OCI-LY3 (cell line): ENCODE measurements around the gene SFSWAP.

ENCODE experiments used
- EZH2phosphoT487 ChIP-seq: fragments of 200-600 bp; shearing (Covaris generic); IDR thresholded peaks from 2 replicates; pipeline ENCODE4 v1.6.1; 2018; ENCODE audit warnings: antibody characterized with exemption, mixed run types, low read depth
- TF ChIP-seq, protein P1 (sequence below): fragments of 200-600, 300-600 bp; sonication (generic); IDR thresholded peaks from 2 replicates; pipeline ENCODE4 v1.5.1; 2014; ENCODE audit warnings: antibody characterized with exemption, low read length, low read depth

DNA sequence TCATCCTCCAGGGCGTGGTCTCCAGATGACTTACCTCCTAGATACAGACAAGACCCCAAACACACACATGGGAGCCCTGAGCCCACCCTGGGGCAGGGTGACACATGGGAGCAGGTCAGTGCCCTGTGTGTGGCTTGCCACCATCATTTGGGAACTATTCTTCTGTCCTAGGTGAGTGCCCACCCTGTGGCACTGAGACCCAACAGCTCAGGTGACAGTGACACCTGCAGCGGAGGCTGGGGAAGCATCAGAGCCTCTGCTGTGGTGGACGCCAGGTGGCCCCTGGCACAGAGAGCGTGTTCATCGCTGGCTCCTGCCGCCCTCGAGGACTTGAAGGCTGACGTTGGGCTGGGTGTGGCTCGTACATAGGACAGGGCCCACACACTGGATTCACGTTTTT, 23.0 kb downstream of the SFSWAP start:
- TF ChIP-seq, protein P1, sequence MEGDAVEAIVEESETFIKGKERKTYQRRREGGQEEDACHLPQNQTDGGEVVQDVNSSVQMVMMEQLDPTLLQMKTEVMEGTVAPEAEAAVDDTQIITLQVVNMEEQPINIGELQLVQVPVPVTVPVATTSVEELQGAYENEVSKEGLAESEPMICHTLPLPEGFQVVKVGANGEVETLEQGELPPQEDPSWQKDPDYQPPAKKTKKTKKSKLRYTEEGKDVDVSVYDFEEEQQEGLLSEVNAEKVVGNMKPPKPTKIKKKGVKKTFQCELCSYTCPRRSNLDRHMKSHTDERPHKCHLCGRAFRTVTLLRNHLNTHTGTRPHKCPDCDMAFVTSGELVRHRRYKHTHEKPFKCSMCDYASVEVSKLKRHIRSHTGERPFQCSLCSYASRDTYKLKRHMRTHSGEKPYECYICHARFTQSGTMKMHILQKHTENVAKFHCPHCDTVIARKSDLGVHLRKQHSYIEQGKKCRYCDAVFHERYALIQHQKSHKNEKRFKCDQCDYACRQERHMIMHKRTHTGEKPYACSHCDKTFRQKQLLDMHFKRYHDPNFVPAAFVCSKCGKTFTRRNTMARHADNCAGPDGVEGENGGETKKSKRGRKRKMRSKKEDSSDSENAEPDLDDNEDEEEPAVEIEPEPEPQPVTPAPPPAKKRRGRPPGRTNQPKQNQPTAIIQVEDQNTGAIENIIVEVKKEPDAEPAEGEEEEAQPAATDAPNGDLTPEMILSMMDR = no peak
- no peak for TF ChIP-seq EZH2phosphoT487
